Fibroblast of villous mesenchyme (primary cell): ENCODE measurements around the gene CYB5R4. TPM values are rescaled to one million over a fixed set of nuclear protein-coding genes. Genes with fewer than 3 reads are reported as not detected.

Source experiments
- DNase-seq: peaks from one replicate; pipeline ENCODE4 v3.0.0-alpha.2; 2010; ENCODE audit warnings: low read depth
- H3K4me3 ChIP-seq: 2 replicates; pipeline ENCODE4 v1.5.1; 2011; ENCODE audit warnings: low read depth, mild to moderate bottlenecking, low read length
- total RNA-seq: library from RNA; depleted of rRNA; stranded (reverse); fragments of >200 nt; gene quantifications from 2 replicates; pipeline ENCODE4 v1.2.3, GENCODE V29; 2012
- TF ChIP-seq, protein P1 (sequence below): IDR thresholded peaks from 2 replicates; pipeline ENCODE4 v1.5.1; 2012; ENCODE audit warnings: low read depth, mild to moderate bottlenecking, low read length; ENCODE audit not compliant: insufficient read depth

CYB5R4 gene
- total RNA-seq, 1 donor: 9.9 TPM

DNA sequence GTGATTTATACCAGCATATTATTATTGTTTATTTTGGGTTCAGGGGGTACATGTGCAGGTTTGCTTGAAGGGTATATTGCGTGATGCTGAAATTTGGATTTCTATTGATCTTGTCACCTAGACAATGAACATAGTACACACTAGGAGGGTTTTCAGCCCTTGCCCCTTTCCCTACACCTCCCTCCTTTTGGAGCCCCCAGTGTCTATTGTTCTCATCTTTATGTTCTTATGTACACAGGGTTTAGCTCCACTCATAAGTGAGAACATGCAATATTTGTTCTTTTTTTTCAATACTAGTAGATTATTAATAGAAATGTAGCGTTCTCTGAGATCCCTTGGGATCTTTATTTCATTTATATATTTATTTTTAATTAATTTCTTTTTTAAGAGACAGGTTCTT lies 94.9 kb downstream of the CYB5R4 start:
- no peak for DNase-seq
- TF ChIP-seq, protein P1, sequence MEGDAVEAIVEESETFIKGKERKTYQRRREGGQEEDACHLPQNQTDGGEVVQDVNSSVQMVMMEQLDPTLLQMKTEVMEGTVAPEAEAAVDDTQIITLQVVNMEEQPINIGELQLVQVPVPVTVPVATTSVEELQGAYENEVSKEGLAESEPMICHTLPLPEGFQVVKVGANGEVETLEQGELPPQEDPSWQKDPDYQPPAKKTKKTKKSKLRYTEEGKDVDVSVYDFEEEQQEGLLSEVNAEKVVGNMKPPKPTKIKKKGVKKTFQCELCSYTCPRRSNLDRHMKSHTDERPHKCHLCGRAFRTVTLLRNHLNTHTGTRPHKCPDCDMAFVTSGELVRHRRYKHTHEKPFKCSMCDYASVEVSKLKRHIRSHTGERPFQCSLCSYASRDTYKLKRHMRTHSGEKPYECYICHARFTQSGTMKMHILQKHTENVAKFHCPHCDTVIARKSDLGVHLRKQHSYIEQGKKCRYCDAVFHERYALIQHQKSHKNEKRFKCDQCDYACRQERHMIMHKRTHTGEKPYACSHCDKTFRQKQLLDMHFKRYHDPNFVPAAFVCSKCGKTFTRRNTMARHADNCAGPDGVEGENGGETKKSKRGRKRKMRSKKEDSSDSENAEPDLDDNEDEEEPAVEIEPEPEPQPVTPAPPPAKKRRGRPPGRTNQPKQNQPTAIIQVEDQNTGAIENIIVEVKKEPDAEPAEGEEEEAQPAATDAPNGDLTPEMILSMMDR: no peak

DNA sequence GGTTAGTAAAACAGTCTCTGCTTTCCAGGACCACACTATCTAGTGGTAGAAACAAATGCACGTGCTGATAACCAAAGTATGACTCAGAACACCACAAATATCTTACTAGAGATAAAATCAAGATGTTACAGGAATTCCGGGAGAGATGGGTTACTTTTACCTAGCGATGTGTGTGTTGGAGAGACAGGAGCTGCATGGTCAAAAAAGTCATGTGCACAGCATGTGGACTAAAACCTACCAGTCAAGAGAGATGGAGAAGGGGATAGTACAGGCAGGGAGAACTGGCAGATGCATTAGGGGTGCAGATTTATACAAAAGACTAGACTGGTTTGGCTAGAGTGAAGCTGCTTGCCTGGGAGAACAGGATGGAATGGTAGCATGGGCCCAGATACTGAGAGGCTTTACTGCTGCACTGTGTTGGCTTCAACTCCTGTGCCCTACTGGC lies 98.8 kb downstream of the CYB5R4 start:
- TF ChIP-seq, protein P1: no peak
- peak; percentile 65 for DNase-seq
- H3K4me3 ChIP-seq: no peak overlapping the region

More for the DNA sequence above, 94.9 kb downstream of the CYB5R4 start:
- H3K4me3 ChIP-seq: no peak overlapping the region

DNA sequence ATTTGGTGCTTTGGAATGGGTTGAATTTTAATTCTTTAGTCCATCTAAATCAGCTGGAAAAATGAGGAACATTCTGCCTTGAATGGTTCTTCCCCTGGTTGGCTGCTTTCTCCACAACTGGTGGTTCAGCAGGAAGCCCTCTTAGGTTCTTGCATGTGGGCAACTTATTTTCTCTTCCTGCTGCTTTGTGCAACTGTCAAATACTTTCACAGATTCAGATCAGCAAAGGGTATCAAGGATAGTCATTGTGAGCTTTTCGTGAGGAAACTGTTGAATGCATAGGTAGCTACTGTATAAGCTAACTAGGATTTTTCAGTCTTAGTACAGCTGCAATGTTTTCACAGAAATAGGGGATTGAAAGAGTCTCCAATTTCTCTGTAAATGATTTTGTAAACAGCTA lies 101.2 kb downstream of the CYB5R4 start:
- H3K4me3 ChIP-seq: no peak overlapping the region
- TF ChIP-seq, protein P1: no peak
- no peak for DNase-seq

DNA sequence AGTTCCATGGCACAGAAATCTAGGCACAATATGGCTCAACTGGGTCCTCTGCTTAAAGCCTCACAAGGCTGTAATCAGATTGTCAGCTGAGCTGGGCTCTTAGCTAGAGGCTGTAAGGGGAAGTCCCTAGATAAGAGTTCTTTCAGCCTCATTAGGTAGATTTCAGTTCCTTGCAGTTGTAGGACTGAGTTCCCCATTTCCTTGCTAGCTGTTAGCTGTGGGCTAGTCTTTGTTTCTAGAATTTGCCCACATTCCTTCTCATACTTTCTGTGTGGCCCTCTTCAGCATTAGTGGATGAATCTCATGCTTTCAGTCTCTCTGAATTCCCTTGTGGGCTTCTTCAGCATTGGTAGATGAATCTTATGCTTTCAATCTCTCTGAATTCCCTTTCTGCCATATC lies 103.1 kb downstream of the CYB5R4 start:
- TF ChIP-seq, protein P1: no peak
- no peak for DNase-seq
- H3K4me3 ChIP-seq: no peak overlapping the region

DNA sequence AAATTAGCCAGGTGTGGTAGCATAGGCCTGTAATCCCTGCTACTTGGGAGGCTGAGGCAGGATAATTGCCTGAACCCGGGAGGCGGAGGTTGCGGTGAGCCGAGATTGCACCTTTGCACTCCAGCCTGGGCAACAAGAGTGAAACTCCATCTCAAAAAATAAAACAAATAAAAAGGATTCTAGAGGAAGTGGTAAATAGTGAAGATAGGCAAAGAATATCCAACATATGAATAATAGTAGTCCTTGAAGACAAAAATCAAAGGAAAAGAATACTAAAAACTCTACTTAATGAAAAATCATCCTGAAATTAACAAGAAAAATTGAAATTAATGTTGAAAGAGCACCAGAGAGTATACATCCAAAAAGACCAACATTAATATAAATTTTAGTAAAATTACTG lies 107.0 kb downstream of the CYB5R4 start:
- DNase-seq: no peak
- H3K4me3 ChIP-seq: no peak overlapping the region
- TF ChIP-seq, protein P1: no peak

DNA sequence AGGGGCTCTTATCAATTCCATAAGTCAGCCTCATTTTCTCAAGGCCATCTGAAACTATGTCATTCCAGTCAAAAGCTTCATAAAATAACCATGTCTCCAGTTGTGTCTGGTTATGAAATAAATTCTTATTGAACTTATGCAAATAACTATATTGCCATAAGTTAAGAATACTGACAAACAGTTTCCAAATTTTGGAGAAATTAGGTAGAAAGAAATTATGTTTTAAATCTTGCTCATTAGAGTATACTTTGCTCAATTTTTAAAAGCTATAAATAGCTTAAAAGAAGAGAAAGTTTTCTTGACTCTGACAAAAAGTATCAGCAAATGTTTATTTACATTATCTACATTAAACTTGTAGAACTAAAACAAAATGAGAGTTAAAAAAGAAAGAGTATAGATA lies 111.1 kb downstream of the CYB5R4 start:
- H3K4me3 ChIP-seq: no peak overlapping the region
- TF ChIP-seq, protein P1: no peak
- no peak for DNase-seq

DNA sequence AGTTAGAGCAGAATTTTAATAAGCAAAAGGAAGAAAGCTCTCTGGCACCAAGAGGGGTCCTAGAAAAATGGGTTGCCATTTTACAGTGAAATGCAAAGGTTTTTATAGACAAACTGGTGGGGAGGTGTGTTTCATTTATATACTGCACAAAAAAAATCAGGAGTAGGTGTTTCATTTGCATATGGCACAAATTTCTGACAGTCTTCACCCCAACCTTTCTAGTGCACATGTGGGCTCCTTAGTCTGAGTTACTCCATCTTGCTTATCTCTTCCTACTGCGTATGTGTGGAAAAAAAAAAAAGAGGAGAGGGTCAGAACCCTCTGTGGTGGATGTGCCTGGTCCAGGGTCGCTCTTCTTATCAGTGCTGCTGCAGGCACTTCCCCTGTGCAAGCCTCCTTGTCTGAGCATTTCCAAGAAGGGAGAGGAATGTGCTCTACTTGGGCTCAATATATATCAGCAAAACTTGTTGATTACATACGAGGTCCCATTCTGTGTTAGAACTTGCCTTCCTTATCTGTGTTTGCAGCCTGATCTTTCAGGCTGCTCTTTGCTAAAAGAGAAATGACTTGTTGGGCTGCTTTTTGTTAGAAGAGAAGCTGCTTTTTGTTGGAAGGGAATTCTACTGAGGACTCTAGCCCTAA lies 115.0 kb downstream of the CYB5R4 start:
- no peak for DNase-seq
- H3K4me3 ChIP-seq: no peak overlapping the region
- TF ChIP-seq, protein P1: no peak
